GM12878 (cell line): ENCODE measurements around the gene MINDY3. TPM values are rescaled to one million over a fixed set of nuclear protein-coding genes. Genes with fewer than 3 reads are reported as not detected.

Source experiments
- ATAC-seq: fragments of 200-7000 bp; cut with Tn5 transposase; 3 replicates; pipeline ENCODE4 v1.9.1; 2020; ENCODE audit warnings: mild to moderate bottlenecking, moderate library complexity
- BruUV-seq: library from RNA; stranded (reverse); fragments of 400-500 nt; replicated peaks from 2 replicates; lab custom pipeline; 2021; lab: Mats Ljungman, UMichigan
- CTCF ChIA-PET: fragments of 300-600 bp; sonication (Branson Sonifier 250); formaldehyde crosslinking; extraction: SDS; loops from one replicate; lab custom pipeline; 2021; ENCODE audit warnings: inconsistent platforms; lab: Yijun Ruan, JAX
- POLR2A ChIA-PET: fragments of 350-600 bp; formaldehyde crosslinking; extraction: SDS; loops from one replicate; lab custom pipeline; 2021; ENCODE audit warnings: inconsistent platforms; lab: Charles Lee
- RAD21 ChIA-PET: fragments of 300-600 bp; sonication (Branson Sonifier 250); formaldehyde crosslinking; loops from one replicate; lab custom pipeline; 2023; ENCODE audit warnings: antibody characterized with exemption; ENCODE audit not compliant: unreplicated experiment; lab: Charles Lee
- SMC1A ChIA-PET: fragments of 300-600 bp; sonication (Branson Sonifier 250); formaldehyde crosslinking; loops from one replicate; lab custom pipeline; 2023; ENCODE audit not compliant: unreplicated experiment, uncharacterized antibody; lab: Charles Lee
- DNase-seq: peaks from one replicate; pipeline ENCODE4 v3.0.0-alpha.2; 2011; ENCODE audit warnings: low read depth, low spot score
- FAIRE-seq: peaks from 3 replicates; lab custom pipeline; 2011; peaks lifted over from hg19 to GRCh38; lab: Jason Lieb, UNC
- H2AFZ ChIP-seq: 2 replicates; pipeline ENCODE4 v1.6.0; 2011; ENCODE audit warnings: low read depth, low read length, control low read depth; ENCODE audit not compliant: control insufficient read depth
- H3K27ac ChIP-seq: 2 replicates; pipeline ENCODE4 v1.5.1; 2011; ENCODE audit warnings: control low read depth; ENCODE audit not compliant: control insufficient read depth, insufficient read depth
- H3K27me3 ChIP-seq, 2 experiments: replicated peaks in 1 of 2; 2 replicates each; pipeline versions ENCODE4 v1.6.0 to v1.6.1; 2011; ENCODE audit warnings: low read length in 1 of 2; ENCODE audit not compliant: control insufficient read depth in 2 of 2, insufficient read depth in 2 of 2
- H3K36me3 ChIP-seq, 2 experiments: 2 replicates each; pipeline ENCODE4 v1.5.1; 2011; ENCODE audit warnings: low read length in 1 of 2; ENCODE audit not compliant: control insufficient read depth in 2 of 2, insufficient read depth in 2 of 2
- H3K4me1 ChIP-seq: 2 replicates; pipeline ENCODE4 v1.6.1; 2011; ENCODE audit warnings: mild to moderate bottlenecking, low read length, moderate library complexity, mixed read lengths; ENCODE audit not compliant: control insufficient read depth, insufficient read depth
- H3K4me2 ChIP-seq: 2 replicates; pipeline ENCODE4 v1.6.0; 2011; ENCODE audit warnings: control low read depth; ENCODE audit not compliant: control insufficient read depth, insufficient read depth
- H3K4me3 ChIP-seq: fragments of 200-600 bp; sonication (generic); 2 replicates; pipeline ENCODE4 v1.5.1; 2016
- H3K79me2 ChIP-seq: 2 replicates; pipeline ENCODE4 v1.6.0; 2011; ENCODE audit warnings: low read length; ENCODE audit not compliant: control insufficient read depth, insufficient read depth
- H3K9ac ChIP-seq: 2 replicates; pipeline ENCODE4 v1.8.0; 2011; ENCODE audit warnings: low read length, control low read depth, mixed read lengths; ENCODE audit not compliant: control insufficient read depth, insufficient read depth
- H3K9me3 ChIP-seq: replicated peaks from 3 replicates; pipeline ENCODE4 v1.5.1; 2011; ENCODE audit warnings: mild to moderate bottlenecking, low read length; ENCODE audit not compliant: control insufficient read depth, insufficient read depth
- H4K20me1 ChIP-seq: 2 replicates; pipeline ENCODE4 v1.6.0; 2011; ENCODE audit not compliant: control insufficient read depth, insufficient read depth
- ASH2L ChIP-seq: fragments of 300-600, 200-600 bp; sonication (generic); IDR thresholded peaks from 2 replicates; pipeline ENCODE4 v1.6.1; 2017; ENCODE audit warnings: low read depth, mild to moderate bottlenecking, borderline replicate concordance
- FOXM1 ChIP-seq: IDR thresholded peaks from 2 replicates; pipeline ENCODE4 v1.6.1; 2012; ENCODE audit warnings: low read depth, mild to moderate bottlenecking, inconsistent platforms, low read length, moderate library complexity
- MTA2 ChIP-seq: fragments of 450-650 bp; IDR thresholded peaks from 2 replicates; pipeline ENCODE4 v1.6.1; 2016; ENCODE audit warnings: low read depth, mild to moderate bottlenecking, moderate library complexity
- NR2C1 ChIP-seq: fragments of 450-650 bp; IDR thresholded peaks from 2 replicates; pipeline ENCODE4 v1.6.1; 2017; ENCODE audit warnings: antibody characterized with exemption, mild to moderate bottlenecking, moderate library complexity
- SMAD1 ChIP-seq: fragments of 450-650 bp; IDR thresholded peaks from 2 replicates; pipeline ENCODE4 v1.6.1; 2018; ENCODE audit warnings: mild to moderate bottlenecking, low read depth; ENCODE audit not compliant: partially characterized antibody
- SMAD5 ChIP-seq: IDR thresholded peaks from 2 replicates; pipeline ENCODE4 v1.6.1; 2016; ENCODE audit warnings: antibody characterized with exemption, low read depth
- ZNF217 ChIP-seq: fragments of 450-650 bp; IDR thresholded peaks from 2 replicates; pipeline ENCODE4 v1.6.1; 2017; ENCODE audit warnings: antibody characterized with exemption, mild to moderate bottlenecking
- WGBS: methylation state at CpG from one replicate; pipeline ENCODE4 v1.1.6; 2016; ENCODE audit warnings: low lambda C conversion rate; ENCODE audit not compliant: insufficient replicate concordance, insufficient coverage; ENCODE audit errors: missing lambda C conversion rate; 5-methylcytosine and 5-hydroxymethylcytosine counted together
- in situ Hi-C: fragments of 300-500 bp; cut with MboI; formaldehyde crosslinking; loops from 9 replicates; pipeline ENCODE4 v1.14.3; 2018; ENCODE audit warnings: mixed read lengths
- intact Hi-C: fragments of 100-400 bp; cut with micrococcal nuclease; formaldehyde crosslinking; loops from one replicate; pipeline ENCODE4 v1.14.2; 2022; ENCODE audit not compliant: unreplicated experiment
- polyA plus RNA-seq, 11 experiments: library from polyadenylated mRNA; depleted of rRNA in 4 of 11; unstranded in 6 of 11; stranded (reverse) in 5 of 11; fragments of >200 nt; fragmentation: Nextera tagmentation in 4 of 11; fragmentation: Illumina TruSeq in 1 of 11; extraction: Ambion mirVana in 4 of 11; extraction: Trizol in 1 of 11; gene quantifications; 1 replicate in 1 of 11; 2 replicates in 10 of 11; pipeline versions ENCODE4 v1.2.1 to v1.2.3, GENCODE V29; 2011 to 2016; ENCODE audit warnings: inconsistent platforms in 2 of 11, missing spikeins in 2 of 11, low read depth in 1 of 11
- total RNA-seq, 4 experiments: library from RNA; depleted of rRNA in 3 of 4; stranded (reverse); fragments of >200 nt in 3 of 4; fragmentation: Illumina TruSeq in 1 of 4; extraction: Trizol in 1 of 4; gene quantifications; 2 replicates each; pipeline versions ENCODE4 v1.2.1 to v1.2.3, GENCODE V29; 2013 to 2021
- TF ChIP-seq, protein P1 (sequence below), 3 experiments: IDR thresholded peaks in 2 of 3; conservative IDR thresholded peaks in 1 of 3; 2 replicates each; pipeline ENCODE4 v1.5.1; 2011; ENCODE audit warnings: low read depth in 3 of 3, low read length in 3 of 3, mild to moderate bottlenecking in 3 of 3, control low read depth in 2 of 3, moderate library complexity in 2 of 3, inconsistent platforms in 1 of 3, mixed read lengths in 1 of 3; ENCODE audit not compliant: control insufficient read depth in 2 of 3, insufficient read depth in 1 of 3; ENCODE audit errors: extremely low read depth in 1 of 3

The MINDY3 gene
- total and polyA plus RNA-seq, 10 of the 15 experiments (the other 5 are each of a cell fraction or from before 2014, with no cell fraction given), result 12.0 to 23.6 (median 15.7) TPM

DNA sequence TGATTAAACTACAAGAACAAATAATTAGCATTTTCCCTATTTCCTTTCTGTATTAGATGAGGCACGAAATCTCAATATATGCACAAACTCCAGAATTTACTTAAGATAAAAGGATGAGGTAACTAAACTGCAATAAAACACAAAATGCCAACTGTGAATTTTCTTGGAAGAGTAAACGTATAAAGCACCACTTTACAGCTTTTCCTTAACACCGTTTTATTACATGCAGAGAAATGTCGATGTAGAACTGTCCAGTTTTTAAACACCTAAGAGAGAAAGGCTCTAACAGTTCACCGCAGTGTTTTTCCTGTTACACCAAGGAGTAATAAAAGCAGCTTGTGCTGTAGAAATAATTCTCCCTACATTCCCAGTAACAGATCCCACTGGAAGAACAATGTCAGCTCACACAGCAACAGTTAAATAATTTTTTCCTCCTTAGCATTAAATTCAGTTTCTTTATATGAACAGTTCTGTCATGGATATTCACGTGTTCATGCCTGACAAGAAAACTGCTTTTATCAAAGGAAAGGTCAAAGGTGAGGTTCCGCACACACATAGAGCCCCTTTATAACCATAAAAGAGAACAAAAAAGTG, 52.0 kb downstream of the MINDY3 start:
- ChIA-PET RAD21 (no interaction called here), CTCF (interaction anchor here (0.9 kb wide), 1 partner anchor 8 kb away, joined by 4 read pairs; no protein-coding TSS in a partner anchor), SMC1A (interaction anchor here (0.6 kb wide), 2 partner anchors 12 to 89 kb away, joined by 3 read pairs; no protein-coding TSS in a partner anchor), POLR2A (no interaction called here)
- Histone ChIP-seq H3K4me3 (no peak overlapping the region), H3K4me1 (no peaks in the 10 kb centered on the region), H4K20me1 (no peaks in the 10 kb centered on the region), H2AFZ (no peak overlapping the region), H3K9ac (no peak overlapping the region), H3K27ac (no peak overlapping the region), H3K9me3 (no peaks in the 10 kb centered on the region), H3K27me3 (no peaks in the 10 kb centered on the region), H3K79me2 (no peaks in the 10 kb centered on the region), H3K4me2 (no peak overlapping the region), H3K36me3 (peaks cover 0 to 12% of the 10 kb centered on the region in 2 experiments; a peak in 2 of 4 replicates)
- FAIRE-seq (no peak), ATAC-seq (no peak), DNase-seq (no peak)
- TF ChIP-seq SMAD1, result no peak
- no peak for TF ChIP-seq ZNF217
- TF ChIP-seq SMAD5, result no peak
- TF ChIP-seq ASH2L, result no peak
- no peak for TF ChIP-seq NR2C1
- no peak for TF ChIP-seq MTA2
- TF ChIP-seq, protein P1, sequence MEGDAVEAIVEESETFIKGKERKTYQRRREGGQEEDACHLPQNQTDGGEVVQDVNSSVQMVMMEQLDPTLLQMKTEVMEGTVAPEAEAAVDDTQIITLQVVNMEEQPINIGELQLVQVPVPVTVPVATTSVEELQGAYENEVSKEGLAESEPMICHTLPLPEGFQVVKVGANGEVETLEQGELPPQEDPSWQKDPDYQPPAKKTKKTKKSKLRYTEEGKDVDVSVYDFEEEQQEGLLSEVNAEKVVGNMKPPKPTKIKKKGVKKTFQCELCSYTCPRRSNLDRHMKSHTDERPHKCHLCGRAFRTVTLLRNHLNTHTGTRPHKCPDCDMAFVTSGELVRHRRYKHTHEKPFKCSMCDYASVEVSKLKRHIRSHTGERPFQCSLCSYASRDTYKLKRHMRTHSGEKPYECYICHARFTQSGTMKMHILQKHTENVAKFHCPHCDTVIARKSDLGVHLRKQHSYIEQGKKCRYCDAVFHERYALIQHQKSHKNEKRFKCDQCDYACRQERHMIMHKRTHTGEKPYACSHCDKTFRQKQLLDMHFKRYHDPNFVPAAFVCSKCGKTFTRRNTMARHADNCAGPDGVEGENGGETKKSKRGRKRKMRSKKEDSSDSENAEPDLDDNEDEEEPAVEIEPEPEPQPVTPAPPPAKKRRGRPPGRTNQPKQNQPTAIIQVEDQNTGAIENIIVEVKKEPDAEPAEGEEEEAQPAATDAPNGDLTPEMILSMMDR (IDR thresholded peaks at IDR 0.05 in 2 of 3, conservative IDR thresholded peaks at IDR 0.05 in 1 of 3; ENCODE audit: control insufficient read depth in 2 of 3, extremely low read depth in 1 of 3, insufficient read depth in 1 of 3, low read depth in 3 of 3, low read length in 3 of 3), result no peak
- TF ChIP-seq FOXM1, result no peak
- WGBS, result 97% methylated on average over 7 of the region's 7 CpGs
- intact Hi-C loops, result no loop called here
- BruUV-seq, result no TSS peak
- in situ Hi-C loops, result no loop called here
